GM19351 (cell line): ENCODE measurements around the gene DYNC2LI1.

Experiments used
- ATAC-seq: cut with Tn5 transposase; IDR thresholded peaks from one replicate; pipeline ENCODE4 v1.9.1; 2021; ENCODE audit warnings: mild to moderate bottlenecking, moderate library complexity; ENCODE audit not compliant: unreplicated experiment

The DYNC2LI1 gene

DNA sequence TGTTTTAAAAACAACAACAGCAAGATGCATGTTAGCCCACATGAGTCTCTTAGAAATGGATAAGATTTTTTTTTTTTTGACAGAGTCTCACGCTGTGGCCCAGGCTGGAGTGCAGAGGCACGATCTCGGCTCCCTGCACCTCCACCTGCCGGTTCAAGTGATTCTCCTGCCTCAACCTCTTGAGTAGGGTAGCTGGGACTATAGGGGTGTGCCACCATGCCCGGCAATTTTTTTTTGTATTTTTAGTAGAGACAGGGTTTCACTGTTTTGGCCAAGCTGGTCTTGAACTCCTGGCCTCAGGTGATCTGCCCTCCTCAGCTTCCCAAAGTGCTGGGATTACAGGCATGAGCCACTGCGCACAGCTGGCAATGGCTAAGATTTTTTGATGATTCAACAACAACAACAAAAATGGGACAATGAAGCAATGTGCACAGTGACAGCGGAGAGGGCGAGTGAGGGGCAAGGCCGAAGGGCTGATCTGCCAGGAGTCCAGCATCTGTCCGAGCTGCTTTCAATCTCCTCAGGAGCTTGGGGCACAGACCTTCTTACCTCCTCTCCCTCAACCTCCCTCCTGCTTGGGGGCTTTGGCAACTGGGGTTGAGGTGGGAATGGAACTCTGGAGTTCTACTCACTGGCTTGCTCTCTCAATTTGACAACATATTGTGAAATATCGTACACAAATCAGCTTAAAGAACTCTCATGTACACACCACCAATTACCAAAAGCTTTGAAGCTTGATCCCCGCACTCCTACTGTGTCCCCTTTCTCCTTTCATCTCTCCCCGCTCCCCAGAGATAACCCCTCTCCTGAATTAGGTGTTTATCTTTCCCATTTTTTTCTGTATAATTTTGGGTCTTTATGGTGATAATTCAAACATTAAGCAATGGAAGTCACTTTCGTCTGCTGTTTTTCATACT lies 68.4 kb downstream of the DYNC2LI1 start:
- ATAC-seq, result no peak

GRCh38 chr2:43842866-43843226 lies 69.0 kb downstream of the DYNC2LI1 start:
- ATAC-seq, result no peak

DNA sequence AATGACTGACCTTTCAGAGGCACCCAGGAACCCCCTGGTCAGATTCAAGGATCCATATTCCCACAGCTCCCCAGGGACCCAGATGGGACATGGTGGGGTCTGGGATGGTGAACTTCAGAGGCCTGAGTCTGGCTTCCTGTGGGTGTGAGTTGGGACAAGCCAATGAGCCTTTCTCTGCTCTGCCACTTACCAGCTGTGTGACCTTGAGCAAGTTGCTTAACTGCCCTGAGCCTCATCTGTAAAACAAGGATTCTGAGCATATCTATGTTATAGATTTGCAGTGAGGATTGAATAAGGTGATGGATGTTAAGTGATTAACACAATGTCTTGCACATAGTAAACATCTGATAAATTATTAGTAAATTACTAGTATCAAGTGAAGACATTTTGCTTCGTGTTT lies 71.3 kb downstream of the DYNC2LI1 start:
- ATAC-seq, result no peak

DNA sequence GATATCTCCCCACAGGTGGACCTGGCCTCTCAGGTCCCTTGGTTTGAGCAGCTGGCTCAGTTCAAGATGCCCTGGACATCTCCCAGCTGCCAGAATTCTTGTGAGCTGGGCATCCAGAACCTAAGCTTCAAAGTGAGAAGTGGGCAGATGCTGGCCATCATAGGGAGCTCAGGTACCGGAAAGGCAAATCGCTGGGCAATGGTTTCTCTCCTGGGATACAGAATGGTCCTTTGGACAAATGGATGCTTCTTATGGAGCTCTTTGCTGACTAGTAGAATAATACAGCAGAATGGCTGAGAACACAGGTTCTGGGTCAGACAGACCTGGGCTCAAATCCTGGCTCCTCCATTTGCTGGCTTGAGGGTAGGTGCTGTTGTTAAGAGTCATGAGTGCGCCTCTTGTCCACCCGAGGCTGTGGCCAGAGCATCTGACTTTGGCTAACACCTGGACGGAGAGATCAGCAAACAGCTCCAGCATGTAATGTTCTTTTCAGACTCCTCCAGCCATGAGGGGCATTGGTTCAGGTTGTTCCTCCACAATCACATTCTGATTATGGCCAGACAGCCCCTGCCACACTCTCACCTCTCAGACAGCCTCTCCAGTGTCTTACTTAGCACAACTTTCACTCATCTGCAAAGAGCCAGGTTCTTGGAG lies 72.4 kb downstream of the DYNC2LI1 start:
- no peak for ATAC-seq

DNA sequence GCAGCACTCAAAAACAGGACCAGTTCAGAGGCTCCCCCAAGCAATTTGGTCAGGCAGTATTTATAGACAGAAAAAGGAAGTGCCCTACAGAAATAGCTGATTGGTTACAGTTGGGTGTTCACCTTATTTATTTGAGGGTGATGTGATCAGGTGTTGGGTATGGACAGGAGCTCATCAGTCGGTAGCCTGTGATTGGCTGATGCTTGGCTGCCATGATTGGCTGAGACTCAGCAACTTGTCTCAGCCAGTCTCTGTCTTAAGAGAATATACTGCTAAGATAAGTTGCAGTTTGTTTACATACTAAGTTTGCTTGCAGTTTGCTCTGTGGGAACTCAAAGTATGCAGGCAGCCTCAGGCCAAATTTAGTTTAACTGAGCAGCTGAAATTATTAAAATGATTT lies 74.4 kb downstream of the DYNC2LI1 start:
- no peak for ATAC-seq

DNA sequence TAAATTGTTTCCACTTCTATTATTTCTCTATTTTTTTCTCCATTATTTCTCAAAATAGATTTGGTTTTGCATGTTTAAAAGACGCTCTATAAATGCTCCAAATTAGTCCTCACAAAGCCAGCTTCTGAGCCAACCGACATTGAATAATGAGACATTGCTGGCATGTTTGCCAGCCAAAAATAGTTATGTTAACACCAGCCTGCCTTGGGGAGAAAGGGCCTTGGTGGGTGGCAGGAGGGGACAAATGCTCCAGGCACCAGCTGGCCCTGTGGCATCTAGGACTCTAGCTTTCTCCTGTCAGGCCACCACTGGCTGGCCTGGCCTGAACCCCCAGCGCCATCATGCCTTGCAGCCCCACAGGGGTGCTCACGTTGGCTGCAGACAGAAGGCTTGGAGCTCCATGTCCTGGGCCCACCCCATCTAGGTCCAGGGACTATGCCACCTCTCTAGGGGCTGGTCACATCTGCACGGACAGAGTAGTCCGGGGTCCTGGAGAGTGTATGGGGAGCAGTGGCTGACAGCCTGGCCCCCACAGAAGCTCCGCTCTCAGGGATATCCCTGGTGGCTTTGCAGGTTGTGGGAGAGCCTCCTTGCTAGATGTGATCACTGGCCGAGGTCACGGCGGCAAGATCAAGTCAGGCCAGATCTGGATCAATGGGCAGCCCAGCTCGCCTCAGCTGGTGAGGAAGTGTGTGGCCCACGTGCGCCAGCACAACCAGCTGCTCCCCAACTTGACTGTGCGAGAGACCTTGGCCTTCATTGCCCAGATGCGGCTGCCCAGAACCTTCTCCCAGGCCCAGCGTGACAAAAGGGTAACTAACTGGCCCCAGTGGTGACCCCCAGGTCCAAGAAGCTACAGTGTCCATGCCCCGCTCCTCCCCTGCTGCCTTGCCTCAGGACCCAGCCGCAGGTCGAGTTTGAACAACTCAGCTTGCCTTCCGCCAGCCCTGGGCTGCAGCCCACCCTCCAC lies 77.5 kb downstream of the DYNC2LI1 start:
- ATAC-seq, result no peak

- no peak for ATAC-seq
Measured at GRCh38 chr2:43852196-43852730, 78.4 kb downstream of the DYNC2LI1 start.

GRCh38 chr2:43853141-43854081 lies 79.6 kb downstream of the DYNC2LI1 start:
- ATAC-seq, result no peak

DNA sequence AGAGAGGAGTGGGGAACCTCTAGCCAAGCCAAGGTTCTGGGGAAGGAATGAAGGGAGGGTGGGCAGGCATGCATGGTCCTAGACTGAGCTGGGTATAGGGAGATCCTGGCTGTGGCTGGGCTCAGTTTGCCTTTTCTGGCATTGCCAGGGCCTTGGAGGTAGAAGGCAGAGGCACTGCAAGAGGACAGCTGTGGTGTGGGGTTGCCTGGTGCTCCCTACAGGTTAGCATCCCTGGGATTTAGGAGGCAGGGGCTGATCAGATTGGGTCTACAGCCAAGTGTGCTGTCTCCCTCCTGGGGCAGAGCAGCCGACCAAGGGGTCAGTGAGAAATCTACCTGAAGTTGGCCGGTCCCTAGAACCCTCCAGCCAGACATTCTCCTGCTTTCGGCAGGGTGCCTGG lies 80.8 kb downstream of the DYNC2LI1 start:
- ATAC-seq, result no peak

DNA sequence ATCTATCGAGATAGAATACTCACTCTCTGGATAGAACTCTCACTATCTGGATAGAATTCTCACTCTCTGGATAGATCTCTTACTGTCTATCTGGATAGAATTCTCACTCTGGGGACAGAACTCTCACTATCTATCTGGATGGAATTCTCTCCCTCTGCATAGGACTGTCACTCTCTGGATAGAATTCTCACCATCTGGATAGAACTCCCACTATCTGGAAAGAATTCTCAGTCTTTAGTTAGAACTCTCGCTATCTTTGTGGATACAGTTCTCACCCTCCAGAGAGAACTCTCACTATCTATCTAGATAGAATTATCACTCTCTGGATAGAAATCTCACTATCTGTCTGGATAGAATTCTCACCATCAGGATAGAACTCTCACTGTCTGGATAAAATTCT lies 81.5 kb downstream of the DYNC2LI1 start:
- no peak for ATAC-seq
